Measurements from ENCODE around the gene GRIN3B.

GRIN3B gene

DNA sequence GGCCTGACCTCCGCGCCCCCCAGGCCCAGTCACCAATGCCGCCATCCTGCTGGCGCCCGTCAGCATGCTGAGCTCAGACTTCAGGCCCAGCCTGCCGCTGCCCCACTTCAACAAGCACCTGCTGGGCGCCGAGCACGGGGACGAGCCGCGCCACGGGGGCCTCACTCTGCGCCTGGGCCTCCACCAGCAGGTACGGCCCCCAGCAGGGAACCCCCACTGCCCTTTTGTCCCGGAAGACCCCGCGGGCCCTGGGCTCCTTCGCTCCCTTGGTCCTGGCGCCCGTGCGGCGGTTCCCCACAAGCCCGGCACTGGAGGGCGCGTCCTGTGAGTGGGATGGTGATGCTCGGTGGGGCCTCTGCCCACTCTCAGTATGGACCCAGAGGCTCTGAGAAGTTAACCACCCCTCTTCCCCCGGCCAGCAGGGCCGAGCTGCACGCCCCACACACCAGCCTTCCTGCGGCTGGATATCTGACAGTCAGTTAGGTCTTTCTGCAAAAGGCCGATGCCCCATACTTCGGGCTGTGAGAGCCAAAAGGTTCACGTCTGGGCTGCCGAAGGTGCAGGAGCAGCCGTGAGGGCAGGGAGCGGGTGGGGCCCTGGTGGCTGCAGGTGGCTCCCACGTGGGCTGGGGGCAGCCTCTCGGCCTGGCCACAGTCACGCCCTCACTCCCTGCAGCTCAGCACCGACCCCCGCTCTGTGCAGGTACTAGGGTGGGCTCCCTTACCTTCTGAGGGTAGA, 8.1 kb upstream of the GRIN3B start:
- DNase-seq, result no peak

- DNase-seq, result no peak
These were observed 7.6 kb upstream of the GRIN3B start for GRCh38 chr19:992670-993055.

- no peak for DNase-seq
These were observed 6.8 kb upstream of the GRIN3B start for GRCh38 chr19:993361-993830.

- no peak for DNase-seq
These were observed 6.3 kb upstream of the GRIN3B start for GRCh38 chr19:993831-994393.

DNA sequence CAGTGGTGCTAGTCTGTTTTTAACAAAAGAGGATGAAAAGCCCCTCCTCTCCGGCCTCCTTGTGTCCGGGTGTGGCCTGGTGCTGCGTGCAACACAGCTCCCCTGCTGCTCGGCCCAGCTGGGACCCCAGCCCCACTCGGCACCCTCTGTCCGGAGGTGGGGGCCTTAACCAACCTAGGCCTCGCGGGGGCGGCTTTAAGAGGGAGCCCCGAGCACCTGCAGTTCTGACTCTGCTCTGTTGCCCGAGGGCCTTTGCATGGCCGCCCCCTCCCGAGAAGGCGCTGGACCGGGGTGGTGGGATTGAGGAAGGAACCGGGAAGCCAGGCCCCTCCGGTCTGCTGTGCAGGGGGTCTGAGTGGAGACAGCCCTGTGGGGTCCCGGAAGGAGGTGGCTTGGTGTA, 5.7 kb upstream of the GRIN3B start:
- no peak for DNase-seq

DNA sequence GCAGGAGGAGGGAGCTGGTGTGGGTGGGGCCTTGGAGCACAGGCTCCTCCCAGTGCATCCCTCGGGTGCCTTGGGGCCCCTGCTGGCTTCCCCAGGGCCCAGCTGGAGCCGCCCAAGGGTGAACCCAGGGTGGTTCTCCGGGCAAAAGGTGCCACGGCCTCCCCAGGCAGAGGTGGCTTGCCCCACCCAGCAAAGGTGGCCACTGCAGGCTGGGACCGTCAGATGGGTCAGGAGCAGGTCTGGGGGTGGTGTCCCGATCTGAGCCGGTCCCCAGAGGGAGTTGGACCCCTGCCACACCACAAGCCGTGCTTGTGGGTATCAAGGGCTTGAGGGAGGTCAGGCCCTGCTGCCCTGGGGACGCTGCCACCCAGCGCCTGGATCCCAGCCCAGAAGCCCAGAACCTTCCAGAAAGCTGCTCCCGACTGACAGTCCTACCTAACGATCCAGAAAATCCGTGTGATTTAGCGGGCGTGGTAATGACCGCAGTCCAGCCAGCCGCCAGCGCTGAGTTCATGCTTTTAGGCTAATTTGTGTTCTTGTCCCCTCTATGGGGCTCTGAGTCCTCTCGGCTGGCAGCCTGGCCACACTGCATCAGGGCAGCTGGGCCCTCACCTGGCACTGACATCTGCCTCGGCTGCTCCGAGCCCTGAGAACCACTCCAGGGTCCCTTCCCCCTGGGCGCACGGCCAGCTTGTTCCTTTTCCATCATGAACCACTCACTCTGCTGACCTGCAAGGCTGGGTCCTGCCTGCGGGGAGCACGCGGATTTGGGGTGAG, 5.0 kb upstream of the GRIN3B start:
- DNase-seq, result no peak

DNA sequence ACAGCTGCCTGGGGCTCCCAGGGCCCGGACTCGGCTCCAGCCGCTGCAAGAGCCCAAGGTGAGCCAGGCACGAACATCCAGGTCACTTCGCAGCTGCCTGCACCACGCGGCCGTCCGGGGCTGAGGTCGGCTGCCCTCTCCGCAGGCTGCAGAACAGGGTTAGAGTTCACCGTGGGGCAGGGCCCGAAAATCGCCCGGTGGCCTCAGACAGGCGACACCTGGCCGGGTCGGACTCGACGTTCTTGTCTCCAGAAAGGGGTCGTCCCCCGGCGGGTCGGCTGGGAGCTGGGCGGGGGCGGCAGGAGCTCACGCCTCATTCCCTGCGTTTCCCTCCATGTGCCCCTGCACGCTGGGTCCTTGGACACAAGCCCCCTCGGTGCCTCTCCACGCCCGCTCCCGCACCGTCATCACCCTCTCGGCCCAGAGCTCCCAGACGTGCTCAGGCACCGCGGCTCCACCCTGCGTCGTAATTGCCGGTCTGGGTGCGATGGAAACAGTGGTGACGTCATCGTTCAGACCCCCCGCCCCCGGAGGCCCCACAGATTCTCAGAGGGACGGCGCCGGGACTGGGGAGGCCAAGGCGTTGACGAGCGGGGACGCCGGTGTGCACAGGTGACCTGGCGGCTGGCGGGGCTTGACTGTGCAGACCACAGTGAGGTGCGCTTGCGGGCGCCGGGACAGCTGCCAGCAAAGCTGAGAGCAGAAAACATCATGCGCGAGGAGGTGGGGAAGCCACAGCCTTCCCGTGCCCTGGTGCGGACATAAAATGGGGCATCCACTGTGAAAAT, 4.0 kb upstream of the GRIN3B start:
- peak; percentile 65 for DNase-seq

DNA sequence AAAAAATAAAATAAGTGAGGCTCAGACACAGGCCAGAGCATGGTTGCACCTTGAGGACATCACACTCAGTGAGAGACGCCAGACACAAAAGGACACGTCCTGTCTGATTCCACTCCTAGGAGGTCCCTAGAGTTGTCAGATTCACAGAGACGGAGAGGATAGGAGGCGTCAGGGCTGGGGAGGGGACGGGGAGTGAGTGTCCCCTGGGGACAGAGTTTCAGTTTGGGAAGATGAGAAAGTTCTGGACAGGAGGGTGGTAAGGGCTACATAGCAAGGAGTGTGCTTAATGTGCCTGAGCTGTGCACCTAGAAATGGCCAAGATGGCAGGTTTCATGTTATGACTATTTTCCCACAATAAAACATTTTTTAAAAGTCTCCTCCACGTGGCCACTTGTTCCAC, 2.2 kb upstream of the GRIN3B start:
- DNase-seq, result no peak

DNA sequence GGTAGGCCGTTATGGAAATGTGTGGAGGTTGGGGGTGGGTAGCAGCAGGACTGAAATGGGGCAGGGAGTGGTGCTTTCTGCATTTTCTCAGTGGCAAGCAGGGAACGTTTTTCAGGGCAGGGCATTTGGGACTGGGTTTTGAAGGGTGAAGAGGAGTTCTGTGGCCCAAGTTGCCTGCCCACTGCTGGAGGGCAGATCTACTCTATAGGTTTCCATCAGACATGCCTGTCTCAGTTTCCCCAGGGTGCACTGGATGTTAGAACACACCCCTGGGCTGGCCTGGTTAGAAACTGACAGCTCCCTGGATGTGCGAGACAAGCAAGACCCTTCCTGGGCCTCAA, 870 bp upstream of the GRIN3B start:
- no peak for DNase-seq

DNA sequence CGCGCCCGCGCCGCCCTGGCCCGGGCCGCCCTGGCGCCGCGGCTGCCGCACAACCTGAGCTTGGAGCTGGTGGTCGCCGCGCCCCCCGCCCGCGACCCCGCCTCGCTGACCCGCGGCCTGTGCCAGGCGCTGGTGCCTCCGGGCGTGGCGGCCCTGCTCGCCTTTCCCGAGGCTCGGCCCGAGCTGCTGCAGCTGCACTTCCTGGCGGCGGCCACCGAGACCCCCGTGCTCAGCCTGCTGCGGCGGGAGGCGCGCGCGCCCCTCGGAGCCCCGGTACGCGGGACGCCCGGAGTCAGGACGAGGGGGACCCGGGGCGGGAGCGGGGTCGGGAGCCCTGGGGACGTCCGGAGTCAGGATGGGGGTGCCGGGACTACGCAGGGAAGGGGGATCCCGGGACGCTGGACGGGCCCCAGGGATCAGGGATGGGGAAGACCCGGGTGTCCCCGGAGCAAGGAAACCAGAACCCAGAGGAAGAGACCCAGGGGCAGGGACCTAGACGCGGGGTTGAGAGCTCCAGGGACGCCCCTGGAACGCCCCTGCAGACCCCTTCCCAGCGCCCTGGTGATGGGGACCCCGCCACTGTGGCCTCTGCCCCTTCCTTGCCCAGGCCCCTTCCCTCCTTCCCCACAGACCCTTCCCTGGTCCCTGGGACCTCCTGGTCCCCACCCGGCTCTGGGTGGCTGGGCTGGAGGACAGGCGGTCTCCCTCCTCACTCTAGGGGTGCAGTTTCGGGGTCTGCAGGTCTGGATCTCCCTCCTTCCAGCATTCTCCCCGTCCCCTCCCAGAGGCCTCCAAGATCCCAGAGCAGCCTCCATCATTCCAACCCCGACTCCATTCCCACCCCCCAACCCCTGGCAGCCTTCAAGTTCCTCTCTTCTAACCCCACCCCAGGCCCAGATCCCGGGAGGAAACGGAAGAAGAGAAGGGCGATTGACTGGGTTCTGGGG, 645 bp downstream of the GRIN3B start:
- no peak for DNase-seq

- no peak for DNase-seq
These were observed 1.4 kb downstream of the GRIN3B start for GRCh38 chr19:1001538-1002166.

- DNase-seq, result no peak
These were observed 2.4 kb downstream of the GRIN3B start for GRCh38 chr19:1002600-1002999.

- DNase-seq, result no peak
These were observed 3.1 kb downstream of the GRIN3B start for GRCh38 chr19:1003283-1003682.

DNA sequence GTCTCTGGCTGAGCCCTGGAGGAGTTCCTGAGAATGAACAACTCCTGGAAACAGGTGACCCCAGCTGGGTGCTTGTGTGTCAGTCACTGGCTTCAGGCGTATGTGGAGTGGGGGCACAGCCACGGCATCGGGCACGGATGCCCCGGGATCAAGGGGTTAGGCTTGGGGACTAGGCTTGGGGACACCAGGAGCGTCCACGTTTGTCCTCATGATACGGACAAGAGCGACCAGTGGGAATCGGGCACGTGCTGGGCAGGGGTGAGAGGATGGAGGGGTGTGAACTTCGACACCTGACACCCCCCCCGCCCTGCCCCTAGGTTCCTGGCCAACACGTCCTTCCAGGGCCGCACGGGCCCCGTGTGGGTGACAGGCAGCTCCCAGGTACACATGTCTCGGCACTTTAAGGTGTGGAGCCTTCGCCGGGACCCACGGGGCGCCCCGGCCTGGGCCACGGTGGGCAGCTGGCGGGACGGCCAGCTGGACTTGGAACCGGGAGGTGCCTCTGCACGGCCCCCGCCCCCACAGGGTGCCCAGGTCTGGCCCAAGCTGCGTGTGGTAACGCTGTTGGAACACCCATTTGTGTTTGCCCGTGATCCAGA, 4.1 kb downstream of the GRIN3B start:
- DNase-seq, result no peak

DNA sequence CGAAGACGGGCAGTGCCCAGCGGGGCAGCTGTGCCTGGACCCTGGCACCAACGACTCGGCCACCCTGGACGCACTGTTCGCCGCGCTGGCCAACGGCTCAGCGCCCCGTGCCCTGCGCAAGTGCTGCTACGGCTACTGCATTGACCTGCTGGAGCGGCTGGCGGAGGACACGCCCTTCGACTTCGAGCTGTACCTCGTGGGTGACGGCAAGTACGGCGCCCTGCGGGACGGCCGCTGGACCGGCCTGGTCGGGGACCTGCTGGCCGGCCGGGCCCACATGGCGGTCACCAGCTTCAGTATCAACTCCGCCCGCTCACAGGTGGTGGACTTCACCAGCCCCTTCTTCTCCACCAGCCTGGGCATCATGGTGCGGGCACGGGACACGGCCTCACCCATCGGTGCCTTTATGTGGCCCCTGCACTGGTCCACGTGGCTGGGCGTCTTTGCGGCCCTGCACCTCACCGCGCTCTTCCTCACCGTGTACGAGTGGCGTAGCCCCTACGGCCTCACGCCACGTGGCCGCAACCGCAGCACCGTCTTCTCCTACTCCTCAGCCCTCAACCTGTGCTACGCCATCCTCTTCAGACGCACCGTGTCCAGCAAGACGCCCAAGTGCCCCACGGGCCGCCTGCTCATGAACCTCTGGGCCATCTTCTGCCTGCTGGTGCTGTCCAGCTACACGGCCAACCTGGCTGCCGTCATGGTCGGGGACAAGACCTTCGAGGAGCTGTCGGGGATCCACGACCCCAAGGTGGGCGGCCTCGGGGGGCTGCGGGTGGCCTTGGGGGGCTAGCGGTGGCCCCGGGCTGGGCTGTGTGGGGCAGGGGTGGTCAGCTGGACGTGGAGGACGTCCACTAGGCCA, 4.8 kb downstream of the GRIN3B start:
- DNase-seq, result no peak

- DNase-seq, result no peak
These were observed 6.6 kb downstream of the GRIN3B start for GRCh38 chr19:1006711-1007398.

DNA sequence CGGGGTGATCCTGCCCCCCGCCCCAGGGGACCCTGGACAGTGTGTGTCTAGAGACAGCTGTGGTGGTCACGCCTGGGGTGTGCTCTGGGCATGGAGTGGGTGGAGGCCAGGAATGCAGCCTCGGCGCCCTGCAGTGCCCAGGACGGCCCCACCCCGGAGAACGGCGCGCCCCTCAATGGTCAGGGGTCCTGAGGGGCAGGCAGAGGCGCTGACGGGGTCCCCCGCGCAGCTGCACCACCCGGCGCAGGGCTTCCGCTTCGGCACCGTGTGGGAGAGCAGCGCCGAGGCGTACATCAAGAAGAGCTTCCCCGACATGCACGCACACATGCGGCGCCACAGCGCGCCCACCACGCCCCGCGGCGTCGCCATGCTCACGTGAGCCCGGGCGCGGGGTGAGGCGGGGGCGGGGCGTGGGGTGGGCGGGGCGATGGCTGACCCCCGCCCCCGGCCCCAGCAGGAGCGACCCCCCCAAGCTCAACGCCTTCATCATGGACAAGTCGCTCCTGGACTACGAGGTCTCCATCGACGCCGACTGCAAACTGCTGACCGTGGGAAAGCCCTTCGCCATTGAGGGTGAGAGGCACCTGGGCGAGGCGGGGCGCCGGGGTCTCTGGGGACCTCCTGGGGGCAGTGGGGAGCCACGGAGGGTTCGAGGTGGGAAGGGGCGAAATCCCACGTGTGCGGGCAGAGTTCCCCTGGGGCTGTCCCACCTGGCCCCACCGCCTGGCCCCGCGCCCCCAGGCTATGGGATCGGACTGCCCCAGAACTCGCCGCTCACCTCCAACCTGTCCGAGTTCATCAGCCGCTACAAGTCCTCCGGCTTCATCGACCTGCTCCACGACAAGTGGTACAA, 7.4 kb downstream of the GRIN3B start:
- no peak for DNase-seq

GRCh38 chr19:1008268-1009040, 8.2 kb downstream of the GRIN3B start:
- DNase-seq, result no peak

Data from COR-L47 (cell line).